Measurements from ENCODE around the gene FUBP3.

DNA sequence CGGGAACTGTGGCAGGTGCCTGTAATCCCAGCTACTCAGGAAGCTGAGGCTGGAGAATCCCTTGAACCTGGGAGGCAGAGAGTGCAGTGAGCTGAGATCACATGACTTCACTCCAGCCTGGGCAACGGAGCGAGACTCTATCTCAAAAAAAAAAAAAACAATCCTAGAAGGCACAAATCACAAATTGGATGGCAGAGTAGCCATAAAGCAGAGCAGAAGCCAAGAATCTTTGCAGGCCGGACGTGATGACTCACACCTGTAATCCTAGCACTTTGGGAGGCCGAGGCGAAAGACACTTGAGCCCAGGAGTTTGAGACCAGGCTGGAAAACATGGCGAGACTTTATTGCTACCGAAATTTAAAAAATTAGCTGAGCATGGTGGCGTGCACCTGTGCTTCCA is 9.2 kb upstream of the FUBP3 start:
- TF ChIP-seq GATA2 (IDR thresholded peaks at IDR 0.05; ENCODE audit: low read depth, low read length) (no peak), GATA3 (IDR thresholded peaks at IDR 0.05; ENCODE audit: low read depth, low read length) (no peak)
